Measurements from ENCODE around the gene PIGU.
A peak's percentile ranks its signal among the peaks of the same experiment; 100 is the strongest.
"Not testable (repeated sequence)": the region's sequence is repeated elsewhere in the genome, so short reads cannot be mapped to it uniquely, and the experiment has no call there.

PIGU gene, protein sequence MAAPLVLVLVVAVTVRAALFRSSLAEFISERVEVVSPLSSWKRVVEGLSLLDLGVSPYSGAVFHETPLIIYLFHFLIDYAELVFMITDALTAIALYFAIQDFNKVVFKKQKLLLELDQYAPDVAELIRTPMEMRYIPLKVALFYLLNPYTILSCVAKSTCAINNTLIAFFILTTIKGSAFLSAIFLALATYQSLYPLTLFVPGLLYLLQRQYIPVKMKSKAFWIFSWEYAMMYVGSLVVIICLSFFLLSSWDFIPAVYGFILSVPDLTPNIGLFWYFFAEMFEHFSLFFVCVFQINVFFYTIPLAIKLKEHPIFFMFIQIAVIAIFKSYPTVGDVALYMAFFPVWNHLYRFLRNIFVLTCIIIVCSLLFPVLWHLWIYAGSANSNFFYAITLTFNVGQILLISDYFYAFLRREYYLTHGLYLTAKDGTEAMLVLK

GRCh38 chr20:34676642-34677373 lies at the start of gene PIGU:
PIGU (minus strand) TSS chr20:34677092; CDS start chr20:34677085, 7 bp downstream.
- DNase-seq: peak; percentile 56 to 96 (median 90)

DNA sequence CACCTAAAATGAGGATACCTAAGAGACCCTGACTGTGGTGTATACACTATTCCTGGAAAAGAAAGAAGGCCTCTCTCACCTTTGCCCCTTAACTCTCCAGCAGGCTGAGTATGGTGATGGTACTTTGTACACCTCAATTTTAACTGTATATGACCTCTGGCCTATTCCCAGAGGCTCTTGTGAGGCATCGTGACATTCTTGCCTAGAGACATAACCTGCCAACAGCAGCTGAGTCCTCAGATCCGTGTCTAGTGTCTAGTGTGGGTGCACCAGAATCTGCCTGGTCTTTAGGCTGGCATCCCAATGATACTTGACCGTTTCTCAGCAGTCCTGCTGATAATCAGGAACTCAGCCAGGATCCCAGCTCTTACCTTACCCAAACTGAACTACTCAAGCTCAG lies 47.3 kb upstream of the PIGU start:
- DNase-seq: no peak

DNA sequence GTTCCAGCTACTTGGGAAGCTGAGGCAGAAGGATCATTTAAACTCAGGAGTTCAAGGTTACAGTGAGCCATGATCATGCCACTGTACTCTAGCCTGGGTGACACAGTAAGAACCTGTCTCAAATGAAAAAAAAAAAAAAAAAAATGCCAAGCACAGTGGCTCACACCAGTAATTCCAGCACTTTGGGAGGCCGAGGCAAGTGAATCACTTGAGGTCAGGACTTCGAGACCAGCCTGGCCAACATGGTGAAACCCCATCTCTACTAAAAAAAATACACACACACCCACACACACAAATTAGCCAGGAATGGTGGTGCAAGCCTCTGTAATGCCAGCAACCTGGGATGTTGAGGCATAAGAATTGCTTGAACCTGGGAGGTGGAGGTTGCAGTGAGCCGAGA lies 45.7 kb upstream of the PIGU start:
- not testable (repeated sequence) for DNase-seq

GRCh38 chr20:34720266-34720665 lies 43.4 kb upstream of the PIGU start:
- peak in 3 of 14 donors; percentile 5 to 83 (median 47) for DNase-seq

DNA sequence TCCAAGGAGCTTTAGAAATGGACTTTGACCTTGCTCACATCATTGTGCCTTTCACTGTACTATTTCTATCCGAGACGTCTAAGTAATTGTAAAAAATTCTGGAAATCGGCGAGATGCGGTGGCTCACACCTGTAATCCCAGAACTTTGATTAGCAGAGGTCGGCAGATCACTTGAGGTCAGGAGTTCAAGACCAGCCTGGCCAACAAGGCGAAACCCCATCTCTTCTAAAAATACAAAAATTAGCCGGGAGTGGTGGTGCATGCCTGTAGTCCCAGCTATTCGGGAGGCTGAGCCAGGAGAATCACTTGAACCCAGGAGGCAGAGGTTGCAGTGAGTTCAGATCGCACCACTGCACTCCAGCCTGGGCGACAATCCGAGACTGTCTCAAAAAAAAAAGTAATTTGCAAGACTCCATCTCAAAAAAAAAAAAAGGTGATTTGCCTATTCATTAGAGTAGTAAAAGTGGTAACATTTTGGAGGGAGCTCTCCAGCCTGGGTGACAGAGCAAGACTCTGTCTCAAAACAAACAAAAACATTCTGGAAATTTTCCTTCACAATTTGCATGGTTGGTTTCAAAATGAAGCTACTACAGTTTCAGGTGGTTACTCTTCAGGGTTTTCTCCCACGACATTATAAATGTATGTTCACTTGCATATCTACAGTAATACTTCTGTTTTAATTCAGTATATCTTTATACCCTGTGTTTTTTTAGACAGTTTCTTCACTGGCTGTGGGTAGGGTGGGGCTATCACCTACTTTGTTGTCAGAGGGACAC lies 42.5 kb upstream of the PIGU start:
- not testable (repeated sequence) for DNase-seq

DNA sequence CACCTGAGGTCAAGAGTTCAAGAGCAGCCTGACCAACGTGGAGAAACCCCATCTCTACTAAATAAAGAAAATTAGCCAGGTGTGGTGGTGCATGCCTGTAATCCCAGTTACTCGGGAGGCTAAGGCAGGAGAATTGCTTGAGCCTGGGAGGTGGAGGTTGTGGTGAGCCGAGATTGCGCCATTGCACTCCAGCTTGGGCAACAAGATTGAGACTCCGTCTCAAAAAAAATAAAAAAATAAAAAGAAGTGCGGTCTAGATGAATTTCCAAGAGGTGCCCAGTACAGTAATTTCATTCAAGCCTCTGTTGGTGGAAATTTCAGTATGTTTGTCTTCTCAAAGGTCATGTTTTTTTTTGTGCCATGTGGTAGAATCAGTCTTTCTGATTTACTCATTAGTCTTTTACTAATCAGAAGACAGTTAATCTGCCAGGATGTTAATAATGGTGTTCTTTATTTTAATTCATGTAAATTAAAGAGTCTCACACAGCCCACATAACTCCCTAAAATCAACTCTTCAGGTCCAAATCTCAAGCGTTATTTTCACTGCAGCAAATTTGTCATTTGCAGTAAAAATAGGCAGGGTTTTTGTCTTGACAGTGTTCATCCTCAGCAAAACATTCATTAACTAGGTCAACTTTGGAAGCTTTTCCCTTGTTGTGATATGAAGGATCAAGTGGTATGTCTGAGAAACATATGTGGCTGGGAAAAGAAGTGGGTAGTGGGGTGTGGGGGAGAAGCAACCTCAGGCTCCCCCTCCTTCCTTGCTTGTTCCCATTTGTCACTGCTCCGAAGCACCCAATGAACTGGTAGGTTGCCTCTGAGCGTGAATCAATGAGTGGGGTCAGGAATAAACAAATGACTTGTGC lies 40.6 kb upstream of the PIGU start:
- DNase-seq: no peak

GRCh38 chr20:34716921-34717229 lies 40.0 kb upstream of the PIGU start:
- no peak for DNase-seq

DNA sequence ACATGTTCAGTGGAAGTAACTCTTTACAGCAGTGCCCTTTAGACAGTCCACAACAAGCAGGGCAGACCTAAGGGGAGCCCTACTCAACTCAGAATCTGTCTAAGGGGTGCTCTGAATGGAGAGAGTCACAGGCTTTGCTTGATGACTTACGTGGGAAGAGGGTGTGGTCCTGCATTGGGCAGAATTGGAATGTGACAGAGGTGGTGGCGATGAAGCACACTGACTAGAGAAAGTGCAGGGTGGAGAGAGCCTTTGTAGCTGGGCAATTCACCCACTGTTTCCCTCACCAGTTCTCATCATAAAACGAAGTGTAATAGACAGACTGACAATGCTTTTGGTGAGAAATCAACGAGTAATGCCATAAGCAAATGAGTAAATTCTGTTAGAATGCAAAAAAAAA lies 38.5 kb upstream of the PIGU start:
- no peak for DNase-seq

- DNase-seq: not testable (repeated sequence)
Observed at GRCh38 chr20:34713944-34714515, 37.1 kb upstream of the PIGU start.

DNA sequence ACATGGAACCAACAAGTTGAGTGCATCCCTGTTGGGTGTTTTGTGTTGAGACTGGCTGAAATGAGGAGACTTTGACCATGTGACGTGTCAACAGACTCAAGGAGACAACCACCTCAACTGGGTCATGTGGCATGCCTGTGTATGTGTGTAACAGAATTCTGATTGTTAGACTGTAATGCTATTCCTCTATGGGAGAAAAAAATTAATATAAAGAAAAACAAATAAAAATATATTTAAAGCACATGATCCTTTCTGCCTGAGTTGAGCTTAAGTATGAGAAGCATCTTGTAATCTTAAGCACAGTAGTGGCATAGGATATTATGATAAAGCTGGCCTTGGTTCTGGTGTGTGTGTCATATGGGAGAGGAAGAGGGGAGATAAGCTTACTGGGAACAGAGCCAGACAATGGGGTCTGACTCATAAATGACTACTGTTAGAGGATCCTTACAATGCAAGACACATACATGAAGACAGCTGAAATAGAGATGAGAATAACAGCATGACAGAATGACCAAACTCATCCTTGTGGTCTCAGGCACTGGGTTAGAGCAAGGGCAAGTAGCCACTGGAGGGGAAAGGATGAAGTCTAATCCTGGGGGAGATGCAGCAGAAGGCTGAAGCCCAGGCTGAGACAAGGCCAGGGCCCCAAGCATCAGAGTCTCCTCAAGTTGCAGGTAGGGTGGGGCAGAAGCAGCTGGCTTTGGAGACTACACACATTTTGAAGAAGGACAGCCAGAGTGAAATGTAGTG lies 36.5 kb upstream of the PIGU start:
- no peak for DNase-seq

DNA sequence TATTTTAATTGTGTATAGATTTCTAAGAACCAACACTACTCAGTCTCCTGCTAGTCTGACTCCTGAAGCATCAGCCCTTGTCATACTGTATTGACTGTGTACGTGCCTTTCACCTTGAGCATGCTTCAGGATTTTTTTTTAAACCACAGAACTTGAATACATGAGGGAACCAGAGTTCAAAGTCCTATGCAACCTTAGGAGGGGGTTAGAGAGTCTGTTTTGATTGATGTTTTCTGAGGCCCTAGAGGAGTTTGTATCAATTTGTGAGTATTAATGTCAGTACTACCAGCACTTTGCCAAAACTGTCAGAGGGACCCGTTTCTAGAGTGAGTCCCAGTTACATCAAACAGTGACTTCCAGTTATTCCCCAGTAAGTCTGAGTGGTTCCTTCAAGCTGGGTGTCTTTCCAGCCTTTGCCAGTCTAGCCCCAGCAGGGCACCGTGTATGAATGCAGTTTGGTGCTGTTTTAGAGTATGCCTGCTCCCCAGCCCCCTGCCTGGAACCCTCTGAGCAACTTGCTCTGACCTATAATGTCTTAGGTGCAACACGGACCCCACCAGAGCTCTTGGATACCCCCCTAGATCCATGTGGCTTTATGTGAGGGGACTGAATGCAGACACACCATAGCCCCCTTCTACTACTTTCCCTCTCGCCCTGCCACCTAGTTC lies 35.8 kb upstream of the PIGU start:
- DNase-seq: no peak

GRCh38 chr20:34711813-34712430 lies 35.0 kb upstream of the PIGU start:
- DNase-seq: no peak

- no peak for DNase-seq
Observed at GRCh38 chr20:34710861-34711574, 34.1 kb upstream of the PIGU start.

GRCh38 chr20:34710568-34710839 lies 33.6 kb upstream of the PIGU start:
- DNase-seq: no peak

DNA sequence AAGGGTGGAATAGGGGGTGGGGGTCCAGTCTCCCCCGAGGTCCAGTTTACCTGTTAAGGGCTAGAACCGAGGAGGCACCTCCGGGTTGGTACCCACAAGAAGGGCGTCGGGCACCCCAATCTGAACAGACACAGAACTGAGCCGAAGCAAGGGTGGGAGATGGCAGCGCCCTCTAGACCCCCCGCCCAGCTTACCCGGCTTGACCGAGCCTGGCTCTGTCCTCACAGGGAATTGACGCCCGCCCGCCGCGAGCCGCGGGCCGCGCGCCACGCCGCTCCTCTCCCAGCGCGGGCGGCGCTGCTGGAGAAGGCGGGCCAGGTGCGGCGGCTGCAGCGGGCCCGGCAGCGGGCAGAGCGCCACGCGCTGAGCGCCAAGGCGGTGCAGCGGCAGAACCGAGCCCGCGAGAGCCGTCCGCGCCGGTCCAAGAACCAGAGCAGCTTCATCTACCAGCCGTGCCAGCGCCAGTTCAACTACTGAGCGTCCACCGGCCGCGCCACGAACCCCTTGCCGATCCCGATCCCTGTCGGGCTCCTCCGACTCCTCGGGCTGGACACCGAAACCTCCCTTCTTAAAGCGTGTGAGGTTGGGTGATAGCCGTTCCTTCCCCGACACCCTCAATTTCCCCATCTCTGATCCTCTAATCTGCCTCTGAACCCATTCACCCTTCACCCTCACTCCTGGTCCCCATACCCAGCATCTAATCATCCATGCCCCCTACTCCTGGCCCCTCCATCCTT lies 33.1 kb upstream of the PIGU start:
- peak; percentile 58 to 93 (median 84) for DNase-seq

GRCh38 chr20:34709044-34709830 lies 32.3 kb upstream of the PIGU start:
- peak in 12 of 14 donors; percentile 69 to 93 (median 85) for DNase-seq

GRCh38 chr20:34708621-34709043 lies 31.7 kb upstream of the PIGU start:
- DNase-seq: peak in 11 of 14 donors; percentile 16 to 75 (median 48)
